Activated CD4-positive, alpha-beta T cell treated with anti-CD3 and anti-CD28 coated beads, Interleukin-10, Interleukin-2, amounts not matched to agents 100 ng/mL and 50 ng/mL, durations not matched to agents 16 hours and 8 hours (primary cell): ENCODE results near the gene KRTAP12-2.
"Not testable (repeated sequence)": the region's sequence is repeated elsewhere in the genome, so short reads cannot be mapped to it uniquely, and the experiment has no call there.

Experiments
- DNase-seq: peaks from one replicate; pipeline ENCODE4 v3.0.0-alpha.2; 2020

The KRTAP12-2 gene

GRCh38 chr21:44648557-44649311, 18.0 kb downstream of the KRTAP12-2 start:
- no peak for DNase-seq

DNA sequence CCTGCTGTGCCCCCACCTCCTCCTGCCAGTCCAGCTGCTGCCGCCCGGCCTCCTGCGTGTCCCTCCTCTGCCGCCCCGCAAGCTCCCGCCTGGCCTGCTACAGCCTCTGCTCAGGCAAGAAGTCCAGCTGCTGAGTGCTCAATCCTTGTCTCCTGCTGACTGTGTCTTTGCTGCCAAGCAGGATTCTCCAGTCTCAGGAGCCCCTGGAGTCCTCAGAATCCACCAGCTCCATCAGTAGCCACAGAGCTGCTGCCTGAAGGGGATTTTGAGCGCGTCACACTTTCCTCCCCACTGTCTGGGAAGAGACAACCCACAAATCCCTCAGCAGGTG, 19.5 kb downstream of the KRTAP12-2 start:
- no peak for DNase-seq

DNA sequence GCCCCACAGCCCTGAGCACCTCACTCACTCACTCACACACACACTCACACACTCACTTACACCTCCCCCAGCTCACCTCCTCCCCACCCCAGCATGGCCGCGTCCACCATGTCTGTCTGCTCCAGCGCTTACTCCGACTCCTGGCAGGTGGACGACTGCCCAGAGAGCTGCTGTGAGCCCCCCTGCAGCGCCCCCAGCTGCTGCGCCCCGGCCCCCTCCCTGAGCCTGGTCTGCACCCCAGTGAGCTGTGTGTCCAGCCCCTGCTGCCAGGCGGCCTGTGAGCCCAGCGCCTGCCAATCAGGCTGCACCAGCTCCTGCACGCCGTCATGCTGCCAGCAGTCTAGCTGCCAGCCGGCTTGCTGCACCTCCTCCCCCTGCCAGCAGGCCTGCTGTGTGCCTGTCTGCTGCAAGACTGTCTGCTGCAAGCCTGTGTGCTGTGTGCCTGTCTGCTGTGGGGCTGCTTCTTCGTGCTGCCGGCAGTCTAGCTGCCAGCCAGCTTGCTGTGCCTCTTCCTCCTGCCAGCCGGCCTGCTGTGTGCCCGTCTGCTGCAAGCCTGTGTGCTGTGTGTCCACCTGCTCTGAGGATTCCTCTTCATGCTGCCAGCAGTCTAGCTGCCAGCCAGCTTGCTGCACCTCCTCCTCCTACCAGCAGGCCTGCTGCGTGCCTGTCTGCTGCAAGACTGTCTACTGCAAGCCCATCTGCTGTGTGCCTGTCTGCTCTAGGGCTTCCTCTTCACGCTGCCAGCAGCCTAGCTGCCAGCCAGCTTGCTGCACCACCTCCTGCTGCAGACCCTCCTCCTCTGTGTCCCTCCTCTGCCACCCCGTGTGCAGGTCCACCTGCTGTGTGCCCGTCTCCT, 20.1 kb downstream of the KRTAP12-2 start, which contains the start of gene KRTAP10-11:
KRTAP10-11 (plus strand) TSS at position 49 of the 856 bp plus-strand sequence; CDS start at position 94, 45 bp downstream.
- DNase-seq, result not testable (repeated sequence)

GRCh38 chr21:44644878-44645277, 21.8 kb downstream of the KRTAP12-2 start:
- DNase-seq, result no peak

GRCh38 chr21:44643741-44644310, 22.9 kb downstream of the KRTAP12-2 start:
- no peak for DNase-seq

GRCh38 chr21:44640761-44641160, 26.0 kb downstream of the KRTAP12-2 start:
- DNase-seq, result no peak

DNA sequence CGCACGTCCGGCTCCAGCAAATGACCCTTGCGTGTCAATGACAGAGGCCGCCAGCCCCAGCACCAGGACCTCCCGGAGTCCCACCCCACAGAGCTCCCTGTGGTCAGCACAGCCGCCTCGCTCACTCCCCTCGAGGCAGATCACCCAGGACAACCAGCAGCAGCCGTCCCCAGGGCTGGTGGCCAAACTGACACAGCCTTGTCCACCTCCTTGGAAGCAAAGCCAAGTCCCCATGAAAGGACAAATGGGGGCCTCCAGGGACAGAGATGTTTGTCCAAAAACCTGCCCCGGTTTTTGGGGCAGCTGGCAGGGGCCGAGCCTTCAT, 27.4 kb downstream of the KRTAP12-2 start:
- no peak for DNase-seq

DNA sequence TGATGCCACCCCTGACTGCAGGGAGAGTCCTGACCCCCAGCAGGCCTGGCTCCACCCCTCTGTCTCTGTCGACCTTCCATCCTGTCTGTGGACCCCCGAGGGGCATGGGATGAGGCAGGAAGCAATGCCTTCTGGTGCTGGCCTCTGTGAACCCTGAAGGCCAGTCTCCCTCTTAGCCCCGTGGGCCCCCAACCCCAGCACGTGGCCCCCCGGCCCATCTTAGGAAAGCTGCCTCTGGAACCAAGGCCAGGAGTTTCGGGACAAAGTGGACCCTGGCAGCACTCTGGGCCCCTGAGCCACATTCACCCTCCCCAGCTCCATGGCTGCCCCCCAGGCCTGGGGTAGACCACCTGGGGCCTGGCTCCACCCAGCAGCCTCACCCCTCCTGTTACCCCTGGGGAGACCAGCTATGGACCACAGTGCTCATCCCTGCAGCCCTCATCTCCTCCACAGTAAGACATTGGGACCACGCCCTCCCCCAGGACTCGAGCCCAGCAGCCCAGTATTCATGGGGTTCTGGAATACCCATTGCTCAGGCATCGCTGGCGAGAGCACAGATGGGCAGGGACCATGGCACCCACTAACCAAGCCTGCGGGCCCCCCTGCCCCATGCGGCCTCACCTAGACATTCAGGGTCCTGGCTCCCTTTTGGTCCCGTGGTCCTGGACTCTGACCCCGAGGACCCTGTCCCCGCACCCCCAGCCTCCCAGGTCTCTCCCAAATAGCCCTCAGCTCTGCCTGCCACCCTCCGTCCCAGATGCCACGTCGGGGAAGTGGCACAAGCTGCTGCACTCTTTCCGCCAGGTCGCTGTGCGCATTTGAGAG, 28.0 kb downstream of the KRTAP12-2 start:
- not testable (repeated sequence) for DNase-seq

- not testable (repeated sequence) for DNase-seq
Measured at GRCh38 chr21:44637851-44638348, 28.8 kb downstream of the KRTAP12-2 start.

DNA sequence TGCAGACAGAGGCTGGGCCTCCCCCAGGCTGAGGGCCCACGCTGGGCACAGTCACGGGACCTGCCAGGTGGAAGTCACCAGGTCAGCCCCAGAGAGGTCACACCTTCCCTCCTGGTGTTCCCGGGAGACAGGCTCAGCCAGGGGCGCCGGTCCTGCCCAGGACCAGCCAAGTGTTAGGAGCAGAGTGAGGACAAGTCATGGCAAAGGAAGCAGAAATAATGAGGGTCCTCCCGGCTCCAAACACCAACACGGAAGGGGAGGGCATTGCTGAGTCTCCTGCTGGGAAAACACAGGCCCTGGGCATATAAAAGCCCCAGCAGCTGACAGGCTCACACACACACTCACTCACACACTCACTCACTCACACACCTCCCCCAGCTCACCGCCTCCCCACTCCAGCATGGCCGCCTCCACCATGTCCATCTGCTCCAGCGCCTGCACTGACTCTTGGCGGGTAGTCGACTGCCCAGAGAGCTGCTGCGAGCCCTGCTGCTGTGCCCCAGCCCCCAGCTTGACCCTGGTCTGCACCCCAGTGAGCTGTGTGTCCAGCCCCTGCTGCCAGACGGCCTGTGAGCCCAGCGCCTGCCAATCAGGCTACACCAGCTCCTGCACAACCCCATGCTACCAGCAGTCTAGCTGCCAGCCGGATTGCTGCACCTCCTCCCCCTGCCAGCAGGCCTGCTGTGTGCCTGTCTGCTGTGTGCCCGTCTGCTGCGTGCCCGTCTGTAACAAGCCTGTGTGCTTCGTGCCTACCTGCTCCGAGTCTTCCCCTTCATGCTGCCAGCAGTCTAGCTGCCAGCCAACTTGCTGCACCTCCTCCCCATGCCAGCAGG, 29.5 kb downstream of the KRTAP12-2 start, which contains the start of gene KRTAP10-10:
KRTAP10-10 (plus strand) TSS at position 339 of the 833 bp plus-strand sequence; CDS start at position 401, 62 bp downstream.
- no peak for DNase-seq

DNA sequence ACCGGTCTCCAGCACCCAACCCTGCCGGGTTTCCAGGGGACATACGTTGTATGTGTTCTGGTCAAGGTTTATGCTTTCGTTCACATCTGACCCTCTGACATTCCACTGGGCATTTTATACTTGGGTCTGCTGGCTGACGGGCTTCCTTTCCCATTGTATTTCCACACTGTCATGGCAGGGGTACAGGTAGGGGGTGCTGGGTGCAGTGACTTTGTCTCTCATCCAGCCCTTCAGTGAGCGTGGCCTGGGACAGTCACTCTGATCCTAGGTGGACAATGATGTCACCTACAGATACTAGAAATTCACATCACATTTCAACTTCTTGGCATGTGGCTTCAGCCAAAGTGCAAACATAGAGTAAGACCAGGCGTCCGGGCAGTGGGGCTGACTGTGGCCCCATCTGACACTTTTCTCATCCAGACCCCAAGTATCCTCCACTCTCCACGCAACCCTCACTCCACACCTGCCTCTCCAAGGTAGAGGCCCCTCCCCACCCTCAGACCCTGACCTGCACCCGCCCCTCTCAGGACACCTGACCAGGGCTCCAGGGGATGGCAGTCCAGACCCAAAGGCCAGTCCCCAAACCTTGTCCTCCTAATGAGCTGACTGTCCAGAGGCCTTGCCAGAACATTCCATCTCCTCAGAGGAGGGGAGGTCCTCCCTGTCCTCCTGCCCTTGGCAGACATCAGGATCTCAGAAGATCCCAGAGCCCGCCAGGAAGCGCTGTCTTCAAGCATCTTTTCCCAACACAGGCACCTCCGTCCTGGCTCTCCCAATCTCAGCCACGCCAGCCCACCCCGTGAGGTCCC, 30.3 kb downstream of the KRTAP12-2 start:
- DNase-seq, result no peak

- DNase-seq, result no peak
Measured at GRCh38 chr21:44632067-44632466, 34.7 kb downstream of the KRTAP12-2 start.

DNA sequence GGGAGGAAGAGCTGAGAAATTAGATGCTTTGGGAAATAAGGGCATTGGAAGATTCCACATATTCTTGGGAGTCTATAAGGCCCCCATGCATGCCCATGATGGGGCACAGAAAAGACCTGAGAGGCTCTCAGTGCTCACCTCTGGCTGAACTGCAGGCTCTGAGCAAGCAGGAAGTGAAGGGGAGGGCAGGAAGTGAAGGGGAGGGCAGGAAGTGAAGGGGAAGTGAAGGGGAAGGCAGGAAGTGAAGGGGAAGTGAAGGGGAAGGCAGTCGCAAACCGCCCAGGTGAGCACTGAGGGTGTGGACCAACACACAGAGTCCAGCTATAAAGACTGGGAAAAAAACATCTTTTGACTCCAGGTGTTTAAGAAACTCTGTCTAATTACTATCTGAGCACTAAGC, 36.3 kb downstream of the KRTAP12-2 start:
- DNase-seq, result no peak

GRCh38 chr21:44628707-44629391, 37.9 kb downstream of the KRTAP12-2 start:
- no peak for DNase-seq

- DNase-seq, result not testable (repeated sequence)
Measured at GRCh38 chr21:44627831-44628233, 38.9 kb downstream of the KRTAP12-2 start.

GRCh38 chr21:44627181-44627822, 39.4 kb downstream of the KRTAP12-2 start:
- DNase-seq, result not testable (repeated sequence)

DNA sequence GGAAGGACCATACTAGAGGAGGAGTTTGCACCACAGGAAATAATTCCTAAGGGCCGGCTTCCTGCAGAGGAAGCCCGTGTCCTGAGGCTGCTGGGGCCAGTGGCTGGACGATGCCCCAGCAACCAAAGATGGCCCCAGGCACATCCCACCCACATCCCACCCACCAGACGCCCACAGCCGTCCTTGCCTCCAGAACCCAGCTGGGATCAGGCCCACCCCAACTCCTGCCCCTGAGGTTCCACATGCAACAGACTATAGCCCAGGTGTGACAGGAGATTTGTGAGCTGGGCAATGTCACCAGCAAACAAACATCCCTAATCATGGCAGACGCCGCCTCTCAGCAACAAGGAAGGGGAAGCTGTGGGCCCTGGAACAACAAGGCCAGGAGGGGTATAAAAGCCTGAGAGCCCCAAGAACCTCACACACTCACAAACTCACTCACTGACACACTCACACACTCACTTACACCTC, 40.0 kb downstream of the KRTAP12-2 start, which contains the start of gene KRTAP10-9:
KRTAP10-9 (plus strand) TSS at position 421 of the 471 bp plus-strand sequence. CDS start 79 bp downstream, outside the sequence.
- no peak for DNase-seq

DNA sequence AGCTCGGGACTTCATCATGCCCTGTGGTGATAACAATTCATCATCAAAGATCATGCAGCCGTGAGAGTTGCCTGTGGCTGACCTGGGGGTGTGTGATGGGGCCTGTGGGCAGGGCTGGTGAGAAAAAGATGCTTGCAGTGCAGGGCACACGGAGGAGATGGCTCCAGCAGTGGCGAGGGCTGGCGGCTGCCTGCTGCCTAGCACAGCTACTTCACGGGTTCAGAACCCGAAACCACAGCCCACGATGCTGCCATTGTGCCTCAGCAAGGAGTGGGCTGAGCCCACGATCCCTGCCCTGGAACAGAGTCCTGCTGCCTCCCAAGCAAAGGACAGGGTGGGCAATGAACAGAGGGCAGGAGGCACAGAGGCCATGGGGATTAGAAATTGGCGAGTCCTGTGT, 40.5 kb downstream of the KRTAP12-2 start:
- DNase-seq, result no peak

DNA sequence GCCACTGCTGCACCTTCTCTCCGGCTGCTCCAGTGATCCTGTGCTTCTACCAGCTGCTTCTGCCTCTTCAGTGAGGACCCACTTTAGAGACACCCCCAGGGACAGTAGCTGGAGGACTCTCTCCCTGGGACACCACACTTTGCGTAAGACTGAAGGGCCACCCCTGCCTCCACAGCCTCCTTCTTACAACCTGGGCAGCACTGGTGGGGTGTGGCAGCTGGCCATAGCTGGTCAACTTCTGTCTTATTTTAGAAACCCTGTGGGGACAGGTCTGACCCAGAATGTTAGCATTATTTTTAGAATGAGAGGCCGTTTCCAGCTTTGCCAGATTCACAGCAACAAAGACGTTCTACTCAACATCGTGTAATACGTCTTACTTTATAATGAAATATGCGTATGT, 41.0 kb downstream of the KRTAP12-2 start:
- DNase-seq, result no peak
